Measurements from ENCODE around the gene ABCB6. TPM values are rescaled to one million over a fixed set of nuclear protein-coding genes. Genes with fewer than 3 reads are reported as not detected.

ABCB6 gene
- total RNA-seq, 1 donor, result 28.2 TPM

GRCh38 chr2:219215871-219216534, 2.8 kb downstream of the ABCB6 start:
- Histone ChIP-seq H3K36me3 (ENCODE audit: insufficient read depth, low read length) (peaks cover 50% of the 10 kb centered on the region), H3K79me2 (ENCODE audit: insufficient read depth, low read length) (peaks cover 3% of the 10 kb centered on the region), H3K4me1 (ENCODE audit: insufficient read depth, low read length) (peaks cover 23% of the 10 kb centered on the region), H3K4me2 (ENCODE audit: insufficient read depth, low read length) (no peak overlapping the region), H3K4me3 (ENCODE audit: insufficient read depth, low read length) (no peak overlapping the region), H3K27me3 (ENCODE audit: insufficient read depth, low read length) (no peaks in the 10 kb centered on the region), H3K27ac (ENCODE audit: low read depth, low read length) (no peak overlapping the region), H2AFZ (ENCODE audit: low read length) (no peak overlapping the region), H3K9me3 (ENCODE audit: low read depth, low read length) (no peaks in the 10 kb centered on the region), H4K20me1 (ENCODE audit: insufficient read depth, low read length) (peaks cover 4% of the 10 kb centered on the region)
- TF ChIP-seq CTCF (IDR thresholded peaks at IDR 0.05; ENCODE audit: extremely low read depth, low read depth, low read length), result no peak
- no peak for DNase-seq (ENCODE audit: insufficient read length, low spot score, missing footprints)

GRCh38 chr2:219214786-219215185, 4.0 kb downstream of the ABCB6 start:
- peaks cover 23% of the 10 kb centered on the region for H3K4me1 ChIP-seq (ENCODE audit: insufficient read depth, low read length)
- H3K27me3 ChIP-seq (ENCODE audit: insufficient read depth, low read length), result no peaks in the 10 kb centered on the region
- H2AFZ ChIP-seq (ENCODE audit: low read length), result no peak overlapping the region
- no peak overlapping the region for H3K4me2 ChIP-seq (ENCODE audit: insufficient read depth, low read length)
- peaks cover 4% of the 10 kb centered on the region for H4K20me1 ChIP-seq (ENCODE audit: insufficient read depth, low read length)
- DNase-seq (ENCODE audit: insufficient read length, low spot score, missing footprints), result no peak
- peaks cover 49% of the 10 kb centered on the region for H3K36me3 ChIP-seq (ENCODE audit: insufficient read depth, low read length)
- H3K9me3 ChIP-seq (ENCODE audit: low read depth, low read length), result no peaks in the 10 kb centered on the region
- H3K4me3 ChIP-seq (ENCODE audit: insufficient read depth, low read length), result no peak overlapping the region
- no peak overlapping the region for H3K27ac ChIP-seq (ENCODE audit: low read depth, low read length)
- H3K79me2 ChIP-seq (ENCODE audit: insufficient read depth, low read length), result peaks cover 3% of the 10 kb centered on the region
- no peak for TF ChIP-seq CTCF (IDR thresholded peaks at IDR 0.05; ENCODE audit: extremely low read depth, low read depth, low read length)

GRCh38 chr2:219214141-219214540, 4.6 kb downstream of the ABCB6 start:
- no peak overlapping the region for H3K4me3 ChIP-seq (ENCODE audit: insufficient read depth, low read length)
- H4K20me1 ChIP-seq (ENCODE audit: insufficient read depth, low read length), result no peaks in the 10 kb centered on the region
- peaks cover 54% of the 10 kb centered on the region for H3K36me3 ChIP-seq (ENCODE audit: insufficient read depth, low read length)
- H2AFZ ChIP-seq (ENCODE audit: low read length), result no peak overlapping the region
- no peaks in the 10 kb centered on the region for H3K27me3 ChIP-seq (ENCODE audit: insufficient read depth, low read length)
- no peak overlapping the region for H3K4me2 ChIP-seq (ENCODE audit: insufficient read depth, low read length)
- DNase-seq (ENCODE audit: insufficient read length, low spot score, missing footprints), result no peak
- TF ChIP-seq CTCF (IDR thresholded peaks at IDR 0.05; ENCODE audit: extremely low read depth, low read depth, low read length), result no peak
- H3K9me3 ChIP-seq (ENCODE audit: low read depth, low read length), result no peaks in the 10 kb centered on the region
- peaks cover 18% of the 10 kb centered on the region for H3K4me1 ChIP-seq (ENCODE audit: insufficient read depth, low read length)
- peaks cover 3% of the 10 kb centered on the region for H3K79me2 ChIP-seq (ENCODE audit: insufficient read depth, low read length)
- no peak overlapping the region for H3K27ac ChIP-seq (ENCODE audit: low read depth, low read length)

GRCh38 chr2:219213486-219214071, 5.2 kb downstream of the ABCB6 start:
- no peak for TF ChIP-seq CTCF (IDR thresholded peaks at IDR 0.05; ENCODE audit: extremely low read depth, low read depth, low read length)
- Histone ChIP-seq H3K79me2 (ENCODE audit: insufficient read depth, low read length) (peaks cover 3% of the 10 kb centered on the region), H2AFZ (ENCODE audit: low read length) (no peak overlapping the region), H3K4me1 (ENCODE audit: insufficient read depth, low read length) (peaks cover 13% of the 10 kb centered on the region), H3K4me3 (ENCODE audit: insufficient read depth, low read length) (no peak overlapping the region), H3K27ac (ENCODE audit: low read depth, low read length) (no peak overlapping the region), H3K4me2 (ENCODE audit: insufficient read depth, low read length) (no peak overlapping the region), H3K27me3 (ENCODE audit: insufficient read depth, low read length) (no peaks in the 10 kb centered on the region), H4K20me1 (ENCODE audit: insufficient read depth, low read length) (no peaks in the 10 kb centered on the region), H3K36me3 (ENCODE audit: insufficient read depth, low read length) (peaks cover 59% of the 10 kb centered on the region), H3K9me3 (ENCODE audit: low read depth, low read length) (no peaks in the 10 kb centered on the region)
- no peak for DNase-seq (ENCODE audit: insufficient read length, low spot score, missing footprints)
